H1 (cell line): ENCODE measurements around the gene AURKAIP1. TPM values are rescaled to one million over a fixed set of nuclear protein-coding genes. Genes with fewer than 3 reads are reported as not detected.
A peak's percentile ranks its signal among the peaks of the same experiment; 100 is the strongest.

Experiments used
- CTCF ChIA-PET: fragments of 300-600 bp; sonication (Branson Sonifier 250); formaldehyde crosslinking; loops from one replicate; lab custom pipeline; 2021; ENCODE audit not compliant: partially characterized antibody; lab: Charles Lee
- POLR2A ChIA-PET: fragments of 300-600 bp; sonication (Branson Sonifier 250); formaldehyde crosslinking; loops from one replicate; lab custom pipeline; 2021; ENCODE audit warnings: inconsistent platforms; ENCODE audit not compliant: partially characterized antibody; lab: Charles Lee
- DNase-seq, 2 experiments: peaks; one replicate each; pipeline versions ENCODE4 v3.0.0 to v3.0.0-alpha.2; 2010 to 2022; ENCODE audit warnings: low spot score in 2 of 2, low read depth in 1 of 2, mixed read lengths in 1 of 2
- FAIRE-seq: peaks from 2 replicates; lab custom pipeline; 2011; peaks lifted over from hg19 to GRCh38; lab: Jason Lieb, UNC
- H2AFZ ChIP-seq: 2 replicates; pipeline ENCODE4 v1.8.1; 2012; ENCODE audit warnings: low read length, inconsistent platforms
- H2AK5ac ChIP-seq: 2 replicates; pipeline ENCODE4 v1.6.1; 2013; ENCODE audit warnings: low read depth, low read length
- H2BK120ac ChIP-seq: replicated peaks from 2 replicates; pipeline ENCODE3; 2013; ENCODE audit warnings: low read depth, low read length, inconsistent platforms
- H2BK12ac ChIP-seq: 2 replicates; pipeline ENCODE4 v1.6.1; 2013; ENCODE audit warnings: low read depth, low read length
- H2BK15ac ChIP-seq: 2 replicates; pipeline ENCODE4 v1.6.1; 2013; ENCODE audit warnings: low read length
- H2BK20ac ChIP-seq: 2 replicates; pipeline ENCODE4 v1.6.1; 2013; ENCODE audit warnings: low read length
- H2BK5ac ChIP-seq: 2 replicates; pipeline ENCODE4 v1.6.1; 2013; ENCODE audit warnings: low read depth, low read length
- H3K14ac ChIP-seq: 2 replicates; pipeline ENCODE4 v1.6.1; 2013; ENCODE audit warnings: inconsistent platforms; ENCODE audit not compliant: insufficient read length
- H3K18ac ChIP-seq: 2 replicates; pipeline ENCODE4 v1.6.1; 2013; ENCODE audit warnings: low read length; ENCODE audit errors: extremely low read depth
- H3K23ac ChIP-seq: 2 replicates; pipeline ENCODE4 v1.6.1; 2013; ENCODE audit warnings: inconsistent platforms; ENCODE audit not compliant: insufficient read length
- H3K23me2 ChIP-seq: 2 replicates; pipeline ENCODE4 v1.6.1; 2013; ENCODE audit warnings: low read depth, low read length
- H3K27ac ChIP-seq: 2 replicates; pipeline ENCODE4 v1.6.1; 2011; ENCODE audit warnings: low read depth, low read length, inconsistent platforms
- H3K27me3 ChIP-seq, 4 experiments: replicated peaks in 1 of 4; 1 replicate in 1 of 4; 2 replicates in 3 of 4; pipeline versions ENCODE4 v1.6.1 to v1.8.1; 2011 to 2013; ENCODE audit warnings: low read length in 3 of 4, mild to moderate bottlenecking in 3 of 4, inconsistent platforms in 2 of 4, mixed read lengths in 2 of 4, moderate library complexity in 1 of 4; ENCODE audit not compliant: control insufficient read depth in 3 of 4, insufficient read depth in 3 of 4; ENCODE audit errors: extremely low read depth in 1 of 4
- H3K36me3 ChIP-seq, 4 experiments: 2 replicates each; pipeline versions ENCODE4 v1.6.1 to v1.8.1; 2011 to 2013; ENCODE audit warnings: mild to moderate bottlenecking in 4 of 4, low read length in 3 of 4, moderate library complexity in 2 of 4, control low read depth in 1 of 4, inconsistent platforms in 1 of 4; ENCODE audit not compliant: insufficient read depth in 4 of 4, control insufficient read depth in 2 of 4
- H3K4ac ChIP-seq: replicated peaks from 2 replicates; pipeline ENCODE3; 2013; ENCODE audit warnings: low read length, low read depth, mixed read lengths, inconsistent platforms; ENCODE audit not compliant: insufficient read length
- H3K4me1 ChIP-seq, 4 experiments: replicated peaks in 1 of 4; 1 replicate in 1 of 4; 2 replicates in 3 of 4; pipeline versions ENCODE4 v1.6.1 to v1.8.1; 2011 to 2013; ENCODE audit warnings: low read length in 3 of 4, inconsistent platforms in 2 of 4, mixed read lengths in 1 of 4; ENCODE audit not compliant: insufficient read depth in 4 of 4, control insufficient read depth in 3 of 4
- H3K4me2 ChIP-seq, 2 experiments: 2 replicates each; pipeline versions ENCODE4 v1.6.1 to v1.8.1; 2011 to 2013; ENCODE audit warnings: low read depth in 2 of 2, low read length in 2 of 2, control low read depth in 1 of 2, inconsistent platforms in 1 of 2, mild to moderate bottlenecking in 1 of 2; ENCODE audit not compliant: insufficient read depth in 1 of 2
- H3K4me3 ChIP-seq, 4 experiments: fragments of 200-600, 300-600 bp in 1 of 4; sonication (generic), shearing (Covaris generic), sonication (Bioruptor Twin) in 1 of 4; 2 replicates each; pipeline versions ENCODE4 v1.5.1 to v1.8.1; 2011 to 2016; ENCODE audit warnings: low read length in 4 of 4, low read depth in 3 of 4, control low read depth in 2 of 4, inconsistent platforms in 2 of 4, mild to moderate bottlenecking in 2 of 4, mixed read lengths in 1 of 4, moderate library complexity in 1 of 4; ENCODE audit not compliant: insufficient read depth in 2 of 4; ENCODE audit errors: extremely low read depth in 1 of 4
- H3K56ac ChIP-seq: replicated peaks from 2 replicates; pipeline ENCODE3; 2013; ENCODE audit warnings: low read depth, mild to moderate bottlenecking, mixed read lengths, low read length, inconsistent platforms; ENCODE audit not compliant: insufficient read length
- H3K79me1 ChIP-seq: 2 replicates; pipeline ENCODE4 v1.6.1; 2013; ENCODE audit warnings: low read depth, low read length, control low read depth
- H3K79me2 ChIP-seq, 2 experiments: 2 replicates each; pipeline versions ENCODE4 v1.6.1 to v1.8.1; 2012 to 2013; ENCODE audit warnings: low read length in 2 of 2, mild to moderate bottlenecking in 2 of 2, inconsistent platforms in 1 of 2; ENCODE audit not compliant: insufficient read depth in 2 of 2, control insufficient read depth in 1 of 2
- H3K9ac ChIP-seq, 4 experiments: replicated peaks in 1 of 4; 1 replicate in 1 of 4; 2 replicates in 3 of 4; pipeline versions ENCODE4 v1.6.1 to v1.8.1; 2011 to 2013; ENCODE audit warnings: low read depth in 3 of 4, low read length in 3 of 4, control low read depth in 2 of 4, mild to moderate bottlenecking in 2 of 4, moderate library complexity in 2 of 4, inconsistent platforms in 1 of 4; ENCODE audit errors: extremely low read depth in 1 of 4
- H3K9me3 ChIP-seq, 2 experiments: 2 replicates each; pipeline versions ENCODE4 v1.6.1 to v1.8.1; 2012 to 2013; ENCODE audit warnings: mild to moderate bottlenecking in 2 of 2, moderate library complexity in 2 of 2, control low read depth in 1 of 2, inconsistent platforms in 1 of 2, low read depth in 1 of 2, low read length in 1 of 2, mixed read lengths in 1 of 2; ENCODE audit not compliant: insufficient read depth in 2 of 2
- H4K20me1 ChIP-seq, 2 experiments: replicated peaks in 1 of 2; 2 replicates each; pipeline versions ENCODE3 to v1.8.1; 2011 to 2013; ENCODE audit warnings: inconsistent platforms in 2 of 2, low read length in 2 of 2, mild to moderate bottlenecking in 1 of 2; ENCODE audit not compliant: insufficient read depth in 2 of 2, control insufficient read depth in 1 of 2
- H4K5ac ChIP-seq: 2 replicates; pipeline ENCODE4 v1.6.1; 2013; ENCODE audit warnings: low read length, low read depth, mixed read lengths, inconsistent platforms; ENCODE audit not compliant: insufficient read length
- H4K8ac ChIP-seq: 2 replicates; pipeline ENCODE4 v1.8.0; 2013; ENCODE audit warnings: mild to moderate bottlenecking, moderate library complexity, low read length, inconsistent platforms; ENCODE audit not compliant: insufficient read depth; ENCODE audit errors: extremely low read depth
- H4K91ac ChIP-seq: replicated peaks from 2 replicates; pipeline ENCODE3; 2013; ENCODE audit warnings: low read length, mixed read lengths, inconsistent platforms; ENCODE audit not compliant: insufficient read length
- BACH1 ChIP-seq: IDR thresholded peaks from 2 replicates; pipeline ENCODE4 v1.6.1; 2012; ENCODE audit warnings: low read length, improper control_type of control experiment
- CTBP2 ChIP-seq: IDR thresholded peaks from 2 replicates; pipeline ENCODE4 v1.7.0; 2011; ENCODE audit warnings: borderline replicate concordance, mild to moderate bottlenecking, moderate library complexity, mixed read lengths, low read length; ENCODE audit not compliant: insufficient read depth, insufficient read length
- EP300 ChIP-seq, 2 experiments: IDR thresholded peaks; 1 replicate in 1 of 2; 2 replicates in 1 of 2; pipeline ENCODE4 v1.6.1; 2011 to 2012; ENCODE audit warnings: low read depth in 2 of 2, low read length in 2 of 2, mild to moderate bottlenecking in 2 of 2, borderline replicate concordance in 1 of 2, inconsistent platforms in 1 of 2, moderate library complexity in 1 of 2
- MAX ChIP-seq: IDR thresholded peaks from 2 replicates; pipeline ENCODE4 v1.6.1; 2012; ENCODE audit warnings: inconsistent platforms
- NANOG ChIP-seq: IDR thresholded peaks from 2 replicates; pipeline ENCODE4 v1.6.1; 2011; ENCODE audit warnings: low read length, low read depth, mild to moderate bottlenecking, inconsistent platforms; ENCODE audit not compliant: insufficient read depth, poor library complexity, severe bottlenecking
- RAD21 ChIP-seq, 2 experiments: IDR thresholded peaks in 1 of 2; conservative IDR thresholded peaks in 1 of 2; 2 replicates each; pipeline ENCODE4 v1.6.1; 2011; ENCODE audit warnings: low read depth in 2 of 2, low read length in 2 of 2, improper control_type of control experiment in 1 of 2, inconsistent platforms in 1 of 2, mild to moderate bottlenecking in 1 of 2, moderate library complexity in 1 of 2
- RNF2 ChIP-seq: fragments of 200-900, 300-1000 bp; sonication (generic); IDR thresholded peaks from 2 replicates; pipeline ENCODE4 v1.7.1; 2016; ENCODE audit warnings: borderline replicate concordance, low read depth, mild to moderate bottlenecking, antibody characterized with exemption, low read length; ENCODE audit not compliant: poor library complexity, severe bottlenecking; ENCODE audit errors: missing control alignments
- SIRT6 ChIP-seq: IDR thresholded peaks from one replicate; pipeline ENCODE4 v1.7.1; 2012; ENCODE audit warnings: low read length, inconsistent platforms
- SP2 ChIP-seq: IDR thresholded peaks from 2 replicates; pipeline ENCODE4 v1.6.1; 2012; ENCODE audit warnings: mild to moderate bottlenecking, low read length, inconsistent platforms
- TCF12 ChIP-seq: IDR thresholded peaks from 2 replicates; pipeline ENCODE4 v1.6.1; 2011; ENCODE audit warnings: low read depth, mild to moderate bottlenecking, low read length
- WGBS, 2 experiments: shearing (Covaris generic) in 1 of 2; methylation state at CpG; one replicate each; pipeline versions ENCODE4 v1.1.6 to v1.1.7; 2013 to 2015; ENCODE audit warnings: low lambda C conversion rate in 2 of 2, mixed read lengths in 2 of 2, inconsistent platforms in 1 of 2, low coverage in 1 of 2, missing lambda C conversion rate in 1 of 2; ENCODE audit not compliant: insufficient replicate concordance in 2 of 2, insufficient coverage in 1 of 2, insufficient read length in 1 of 2; ENCODE audit errors: extremely low coverage in 1 of 2, missing lambda C conversion rate in 1 of 2; 5-methylcytosine and 5-hydroxymethylcytosine counted together
- polyA plus RNA-seq, 7 experiments: library from polyadenylated mRNA; depleted of rRNA in 3 of 7; stranded (reverse) in 5 of 7; unstranded in 2 of 7; fragments of >200 nt in 5 of 7; fragments of 200-250 nt in 2 of 7; gene quantifications; 1 replicate in 5 of 7; 2 replicates in 1 of 7; 4 replicates in 1 of 7; pipeline versions ENCODE4 v1.2.1 to v1.2.3, GENCODE V29; 2011 to 2013; ENCODE audit warnings: missing spikeins in 2 of 7, mixed read lengths in 2 of 7
- total RNA-seq: library from RNA; stranded (reverse); fragmentation: NEBNext Ultra II Directional; extraction: Animal tissue kit (Norgen Biotek cat#: 25700); gene quantifications from 2 replicates; pipeline ENCODE4 v1.2.1, GENCODE V29; 2021

AURKAIP1 gene
- total and polyA plus RNA-seq, 2 of the 8 experiments (the other 6 are each of a cell fraction or from before 2014, with no cell fraction given): 87.8 to 194 TPM

DNA sequence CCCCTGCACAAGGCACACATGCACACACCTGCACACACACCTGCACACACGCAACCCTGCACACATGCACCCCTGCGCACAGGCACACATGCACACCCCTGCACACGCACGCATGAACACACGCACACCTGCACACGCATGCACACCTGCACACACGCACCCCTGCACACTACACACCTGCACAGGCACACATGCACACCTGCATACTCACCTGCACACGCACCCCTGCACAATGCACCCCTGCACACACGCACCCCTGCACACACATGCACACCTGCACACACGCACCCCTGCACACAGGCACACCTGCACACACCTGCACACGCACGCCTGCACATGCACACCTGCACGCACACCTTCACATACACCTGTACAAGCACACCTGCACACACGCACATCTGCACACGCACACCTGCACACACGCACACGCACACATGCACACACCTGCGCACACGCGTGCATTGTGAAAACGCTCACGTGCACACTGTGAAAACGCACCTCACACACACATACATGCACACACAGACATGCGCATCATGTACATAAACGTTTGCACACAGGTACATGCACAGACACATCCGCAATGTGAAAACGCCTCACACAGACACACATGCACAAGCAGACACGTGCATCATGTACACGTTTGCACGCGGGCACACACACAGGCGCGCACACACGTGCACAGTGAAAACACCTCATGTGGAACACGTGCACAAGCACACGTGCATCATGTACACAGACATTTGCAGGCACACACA is 34.0 kb downstream of the AURKAIP1 start:
- Histone ChIP-seq H3K79me1 (peaks cover 14% of the 10 kb centered on the region), H3K14ac (peak overlapping the region; percentile 16), H2AFZ (no peak overlapping the region), H4K91ac (peak overlapping the region; percentile 89), H3K9ac (no peak overlapping the region), H2BK15ac (no peak overlapping the region), H3K79me2 (peaks cover 0 to 6% of the 10 kb centered on the region in 2 experiments; a peak in 1 of 4 replicates), H2BK5ac (peak overlapping the region; percentile 60; the same call in 1 of the 2 replicates), H2BK120ac (no peak overlapping the region), H3K9me3 (peaks cover 0 to 5% of the 10 kb centered on the region in 2 experiments; a peak in 1 of 4 replicates), H2BK20ac (peak overlapping the region; percentile 64; the same call in 1 of the 2 replicates), H2AK5ac (no peak overlapping the region), H4K5ac (no peak overlapping the region), H4K8ac (peak overlapping the region; percentile 79), H3K4me2 (no peak overlapping the region), H3K56ac (no peak overlapping the region), H3K4ac (no peak overlapping the region), H3K27ac (no peak overlapping the region), H3K36me3 (peaks cover 2 to 42% (median 15%) of the 10 kb centered on the region in 4 experiments; a peak in 7 of 8 replicates), H2BK12ac (peak overlapping the region; percentile 68; the same call in 1 of the 2 replicates), H3K18ac (no peak overlapping the region), H3K23ac (no peak overlapping the region), H3K23me2 (no peaks in the 10 kb centered on the region; the same call in 1 of the 2 replicates), H3K4me1 (peaks cover 0 to 2% (median 0%) of the 10 kb centered on the region in 4 experiments; a peak in 3 of 7 replicates), H3K27me3 (no peaks in the 10 kb centered on the region; a peak in 1 of 7 replicates), H3K4me3 (no peak overlapping the region), H4K20me1 (peaks cover 16 to 40% of the 10 kb centered on the region in 2 experiments)
- ChIA-PET CTCF (interaction anchor here (1.5 kb wide), 1 partner anchor 31 kb away, joined by 5 read pairs; no protein-coding TSS in a partner anchor), POLR2A (interaction anchor here (0.8 to 1.2 kb wide), 3 partner anchors 15 to 34 kb away, joined by 3 to 4 read pairs (median 3); partner anchors contain the start of gene AURKAIP1)
- WGBS, 2 experiments: 91% methylated on average over 36 of the region's 36 CpGs; no CpG with 5 or more reads in 1 of the 2 experiments
- no peak for FAIRE-seq
- DNase-seq: no peak
- TF ChIP-seq SIRT6 (no peak), SP2 (no peak), RAD21 (IDR thresholded peaks at IDR 0.05 in 1 of 2, conservative IDR thresholded peaks at IDR 0.05 in 1 of 2; ENCODE audit: low read depth in 2 of 2, low read length in 2 of 2) (no peak), RNF2 (no peak), EP300 (IDR thresholded peaks at IDR 0.05; ENCODE audit: borderline replicate concordance in 1 of 2, low read depth in 2 of 2, low read length in 2 of 2) (no peak), NANOG (no peak), BACH1 (no peak), MAX (no peak), TCF12 (no peak), CTBP2 (no peak)
